PFSK-1 (cell line): ENCODE data around the gene TGM5.

Source experiments
- FOXP2 ChIP-seq: optimal IDR thresholded peaks from 2 replicates; pipeline ENCODE3; 2011; ENCODE audit warnings: borderline replicate concordance, control low read depth, inconsistent platforms; ENCODE audit not compliant: insufficient read depth; ENCODE audit errors: extremely low read length, extremely low read depth
- POLR2AphosphoS5 ChIP-seq: IDR thresholded peaks from 2 replicates; pipeline ENCODE4 v1.6.1; 2012; ENCODE audit warnings: low read depth, mild to moderate bottlenecking, control low read depth, low read length, moderate library complexity
- REST ChIP-seq, 2 experiments: IDR thresholded peaks; 2 replicates each; pipeline versions ENCODE4 v1.6.1 to v1.8.0; 2011 to 2012; ENCODE audit warnings: low read depth in 2 of 2, low read length in 2 of 2, control low read depth in 1 of 2, inconsistent platforms in 1 of 2, mild to moderate bottlenecking in 1 of 2, moderate library complexity in 1 of 2; ENCODE audit not compliant: insufficient read depth in 1 of 2
- SIN3A ChIP-seq: IDR thresholded peaks from 2 replicates; pipeline ENCODE4 v1.6.1; 2012; ENCODE audit warnings: mild to moderate bottlenecking, low read length, moderate library complexity, borderline replicate concordance; ENCODE audit not compliant: insufficient read depth
- TAF1 ChIP-seq: IDR thresholded peaks from 2 replicates; pipeline ENCODE4 v1.6.1; 2012; ENCODE audit warnings: low read length, control low read depth, borderline replicate concordance; ENCODE audit not compliant: insufficient read depth

- no peak for TF ChIP-seq POLR2AphosphoS5
- TF ChIP-seq REST (IDR thresholded peaks at IDR 0.05; ENCODE audit: insufficient read depth in 1 of 2, low read depth in 2 of 2, low read length in 2 of 2): no peak
- TF ChIP-seq TAF1: no peak
- TF ChIP-seq SIN3A: no peak
- no peak for TF ChIP-seq FOXP2
Measured at GRCh38 chr15:43229977-43230376, 36.8 kb downstream of the TGM5 start.
